CD14-positive monocyte (primary cell): ENCODE data around the gene METAP1D. TPM values are rescaled to one million over a fixed set of nuclear protein-coding genes. Genes with fewer than 3 reads are reported as not detected.

ENCODE experiments used
- DNase-seq, 3 donors: peaks; one replicate each; pipeline ENCODE4 v3.0.0-alpha.2; 2011 to 2022
- H2AFZ ChIP-seq: 2 replicates; pipeline ENCODE4 v1.6.0; 2012; ENCODE audit warnings: mild to moderate bottlenecking, low read depth, low read length, inconsistent platforms; ENCODE audit not compliant: insufficient read depth, poor library complexity, severe bottlenecking
- H3K27ac ChIP-seq, 2 donors: 1 replicate in 1 of 2; 2 replicates in 1 of 2; pipeline ENCODE4 v1.5.1; 2012 to 2013; ENCODE audit warnings: low read length in 2 of 2, control low read depth in 1 of 2, inconsistent platforms in 1 of 2, low read depth in 1 of 2, mild to moderate bottlenecking in 1 of 2
- H3K27me3 ChIP-seq, 2 donors: one replicate each; pipeline versions ENCODE4 v1.6.0 to v1.6.1; 2011 to 2013; ENCODE audit warnings: low read length in 2 of 2; ENCODE audit not compliant: control insufficient read depth in 2 of 2, insufficient read depth in 2 of 2
- H3K36me3 ChIP-seq, 2 donors: replicated peaks in 1 of 2; 1 replicate in 1 of 2; 2 replicates in 1 of 2; pipeline versions ENCODE4 v1.5.1 to v1.6.1; 2012 to 2013; ENCODE audit warnings: low read length in 2 of 2, control low read depth in 1 of 2, inconsistent platforms in 1 of 2, mild to moderate bottlenecking in 1 of 2; ENCODE audit not compliant: insufficient read depth in 2 of 2, control insufficient read depth in 1 of 2
- H3K4me1 ChIP-seq, 2 donors: 1 replicate in 1 of 2; 2 replicates in 1 of 2; pipeline versions ENCODE4 v1.5.1 to v1.6.1; 2012 to 2013; ENCODE audit warnings: low read length in 2 of 2, control low read depth in 1 of 2, inconsistent platforms in 1 of 2, mild to moderate bottlenecking in 1 of 2, moderate library complexity in 1 of 2; ENCODE audit not compliant: insufficient read depth in 2 of 2, control insufficient read depth in 1 of 2
- H3K4me2 ChIP-seq: replicated peaks from 2 replicates; pipeline ENCODE3; 2012; ENCODE audit warnings: low read length, moderate library complexity, mild to moderate bottlenecking; ENCODE audit not compliant: poor library complexity, severe bottlenecking; ENCODE audit errors: extremely low read depth
- H3K4me3 ChIP-seq, 3 experiments: fragments of 200-600 bp in 1 of 3; sonication (generic) in 1 of 3; replicated peaks in 1 of 3; 1 replicate in 2 of 3; 2 replicates in 1 of 3; pipeline ENCODE4 v1.5.1; 2011 to 2013; ENCODE audit warnings: low read length in 3 of 3, mild to moderate bottlenecking in 3 of 3, control low read depth in 2 of 3, low read depth in 2 of 3, inconsistent platforms in 1 of 3, moderate library complexity in 1 of 3
- H3K79me2 ChIP-seq: 2 replicates; pipeline ENCODE4 v1.6.0; 2012; ENCODE audit warnings: mild to moderate bottlenecking, control low read depth, inconsistent platforms, low read length, moderate library complexity; ENCODE audit not compliant: insufficient read depth
- H3K9ac ChIP-seq: 2 replicates; pipeline ENCODE4 v1.6.0; 2017; ENCODE audit warnings: low read length, mild to moderate bottlenecking; ENCODE audit not compliant: insufficient read depth, poor library complexity, severe bottlenecking
- H3K9me3 ChIP-seq, 2 donors: replicated peaks in 1 of 2; 1 replicate in 1 of 2; 2 replicates in 1 of 2; pipeline versions ENCODE4 v1.5.1 to v1.6.1; 2012 to 2013; ENCODE audit warnings: low read length in 2 of 2, control low read depth in 1 of 2; ENCODE audit not compliant: control insufficient read depth in 1 of 2, insufficient read depth in 1 of 2
- H4K20me1 ChIP-seq: 2 replicates; pipeline ENCODE4 v1.6.0; 2012; ENCODE audit warnings: mild to moderate bottlenecking, low read length, control low read depth, moderate library complexity; ENCODE audit not compliant: insufficient read depth
- H3K27ac Mint-ChIP-seq, 7 donors: one replicate each; pipeline ENCODE4 v1.8.0; 2020; ENCODE audit warnings: mild to moderate bottlenecking in 7 of 7, mixed read lengths in 7 of 7, moderate library complexity in 6 of 7, inconsistent platforms in 2 of 7
- H3K27me3 Mint-ChIP-seq, 3 donors: one replicate each; pipeline ENCODE4 v1.8.0; 2021 to 2022; ENCODE audit warnings: low read depth in 3 of 3, mild to moderate bottlenecking in 3 of 3, mixed read lengths in 3 of 3, moderate library complexity in 3 of 3, inconsistent platforms in 1 of 3
- H3K36me3 Mint-ChIP-seq, 2 donors: one replicate each; pipeline ENCODE4 v1.8.0; 2020; ENCODE audit warnings: mixed read lengths in 2 of 2, inconsistent platforms in 1 of 2, mild to moderate bottlenecking in 1 of 2
- H3K4me1 Mint-ChIP-seq: one replicate; pipeline ENCODE4 v1.8.0; 2020; ENCODE audit warnings: mild to moderate bottlenecking, mixed read lengths
- H3K4me3 Mint-ChIP-seq, 2 donors: one replicate each; pipeline ENCODE4 v1.8.0; 2020; ENCODE audit warnings: mild to moderate bottlenecking in 2 of 2, mixed read lengths in 2 of 2, moderate library complexity in 1 of 2
- H3K9me3 Mint-ChIP-seq, 7 donors: one replicate each; pipeline ENCODE4 v1.8.0; 2020 to 2022; ENCODE audit warnings: mixed read lengths in 7 of 7, mild to moderate bottlenecking in 6 of 7, moderate library complexity in 6 of 7, inconsistent platforms in 2 of 7
- CTCF ChIP-seq: fragments of 200-600 bp; IDR thresholded peaks from one replicate; pipeline ENCODE4 v1.8.0; 2022; ENCODE audit warnings: antibody characterized with exemption, mild to moderate bottlenecking
- WGBS: methylation state at CpG from one replicate; pipeline ENCODE4 v1.1.5; 2013; ENCODE audit warnings: missing lambda C conversion rate; ENCODE audit not compliant: insufficient coverage; 5-methylcytosine and 5-hydroxymethylcytosine counted together
- intact Hi-C, 2 donors: fragments of 100-400 bp; cut with micrococcal nuclease; formaldehyde crosslinking; loops; one replicate each; pipeline versions ENCODE4 v1.15.0 to v1.15.1; 2023
- polyA plus RNA-seq, 3 donors: library from polyadenylated mRNA; depleted of rRNA in 1 of 3; unstranded in 2 of 3; stranded (reverse) in 1 of 3; fragments of 300-500 nt in 2 of 3; fragments of >200 nt in 1 of 3; fragmentation: Illumina TruSeq in 2 of 3; gene quantifications; 1 replicate in 2 of 3; 2 replicates in 1 of 3; pipeline ENCODE4 v1.2.3, GENCODE V29; 2012 to 2021

Gene METAP1D
- polyA plus RNA-seq, 3 donors: 0.37 to 1.7 (median 0.41) TPM

GRCh38 chr2:172079838-172080640, 80.3 kb downstream of the METAP1D start:
- no peak for TF ChIP-seq CTCF
- peaks cover 73 to 84% (median 75%) of the 10 kb centered on the region in 3 donors for H3K27me3 Mint-ChIP-seq
- 3% methylated on average over 30 of the region's 38 CpGs for whole genome bisulfite sequencing
- peak; percentile 55 to 78 (median 64) for DNase-seq
- H2AFZ ChIP-seq: peak overlapping the region; percentile 67
- peaks cover 7 to 38% of the 10 kb centered on the region in 2 donors for H3K9me3 ChIP-seq
- peaks cover 0 to 46% (median 27%) of the 10 kb centered on the region in 7 donors for H3K9me3 Mint-ChIP-seq
- peaks cover 47 to 48% of the 10 kb centered on the region in 2 donors for H3K4me1 ChIP-seq
- H3K27me3 ChIP-seq: peaks cover 56 to 85% of the 10 kb centered on the region in 2 donors
- no peaks in the 10 kb centered on the region for H3K79me2 ChIP-seq
- H3K36me3 ChIP-seq: no peaks in the 10 kb centered on the region
- no peak overlapping the region for H3K9ac ChIP-seq
- peak overlapping the region; percentile 79 for H3K4me2 ChIP-seq
- peaks cover 8 to 13% of the 10 kb centered on the region in 2 donors for H3K36me3 Mint-ChIP-seq
- intact Hi-C loops: loop anchor here in 1 of 2 donors (2.0 kb wide), 1 partner anchor 15 kb away; no protein-coding TSS in a partner anchor
- H3K27ac ChIP-seq: no peak overlapping the region
- H3K4me3 ChIP-seq: peak overlapping the region; percentile 1 to 75 (median 12)
- peaks cover 4% of the 10 kb centered on the region for H4K20me1 ChIP-seq
- peak overlapping the region; percentile 75 to 96 for H3K4me3 Mint-ChIP-seq
- H3K4me1 Mint-ChIP-seq: peaks cover 47% of the 10 kb centered on the region
- H3K27ac Mint-ChIP-seq: peak overlapping the region in 6 of 7 donors; percentile 19 to 82 (median 47)

GRCh38 chr2:172080641-172081220, 81.0 kb downstream of the METAP1D start:
- Mint-ChIP-seq H3K36me3 (peaks cover 13 to 19% of the 10 kb centered on the region in 2 donors), H3K4me1 (peaks cover 53% of the 10 kb centered on the region), H3K27ac (peak overlapping the region in 2 of 7 donors; percentile 40 to 82), H3K9me3 (peaks cover 0 to 53% (median 33%) of the 10 kb centered on the region in 7 donors), H3K27me3 (peaks cover 79 to 86% (median 80%) of the 10 kb centered on the region in 3 donors), H3K4me3 (peak overlapping the region; percentile 75 to 96)
- Histone ChIP-seq H3K36me3 (no peaks in the 10 kb centered on the region), H4K20me1 (peaks cover 10% of the 10 kb centered on the region), H3K79me2 (no peaks in the 10 kb centered on the region), H3K9ac (no peak overlapping the region), H3K27ac (no peak overlapping the region), H3K4me2 (peak overlapping the region; percentile 79), H2AFZ (peak overlapping the region; percentile 67), H3K4me3 (peak overlapping the region in 1 of 3 experiments; percentile 75), H3K9me3 (peaks cover 9 to 41% of the 10 kb centered on the region in 2 donors), H3K27me3 (peaks cover 60 to 89% of the 10 kb centered on the region in 2 donors), H3K4me1 (peaks cover 53 to 55% of the 10 kb centered on the region in 2 donors)
- DNase-seq: no peak
- WGBS: 20% methylated on average over 21 of the region's 25 CpGs
- intact Hi-C loops: loop anchor here in 1 of 2 donors (2.0 kb wide), 1 partner anchor 14 kb away; no protein-coding TSS in a partner anchor
- TF ChIP-seq CTCF: no peak
